ENCODE data around the gene RHAG. TPM values are rescaled to one million over a fixed set of nuclear protein-coding genes. Genes with fewer than 3 reads are reported as not detected.

RHAG gene
- total and polyA plus RNA-seq, 2 of the 8 experiments (the other 6 are each of a cell fraction or from before 2014, with no cell fraction given) = not detected

DNA sequence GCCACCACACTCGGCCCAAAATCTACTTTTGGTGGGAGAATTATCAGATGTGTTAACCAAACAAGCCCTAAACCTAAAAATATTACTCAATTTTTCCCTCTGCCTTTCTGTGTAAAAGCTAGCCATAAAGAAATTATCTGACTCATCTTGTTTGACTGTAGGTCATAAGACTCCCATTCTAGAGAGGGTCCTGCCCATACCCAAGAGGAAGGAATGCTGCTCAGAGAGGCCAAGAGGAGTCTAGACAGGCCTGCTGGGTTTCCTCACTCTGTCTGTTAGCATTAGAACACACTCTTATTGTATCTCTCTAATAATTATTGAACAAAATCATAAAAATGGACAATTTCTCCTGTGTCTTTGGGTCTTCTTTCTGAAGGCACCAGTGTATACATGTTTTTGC, 60.0 kb downstream of the RHAG start:
- Histone ChIP-seq H3K79me1 (ENCODE audit: low read depth, low read length) (no peaks in the 10 kb centered on the region), H3K27me3 (replicated peaks in 1 of 4; ENCODE audit: control insufficient read depth in 3 of 4, extremely low read depth in 1 of 4, insufficient read depth in 3 of 4, low read length in 3 of 4) (no peaks in the 10 kb centered on the region), H2BK15ac (ENCODE audit: low read length) (no peak overlapping the region), H3K4ac (replicated peaks; ENCODE audit: insufficient read length, low read depth, low read length) (no peak overlapping the region), H3K23ac (ENCODE audit: insufficient read length) (no peak overlapping the region), H2BK12ac (ENCODE audit: low read depth, low read length) (no peak overlapping the region), H3K27ac (ENCODE audit: low read depth, low read length) (no peak overlapping the region), H4K8ac (ENCODE audit: extremely low read depth, insufficient read depth, low read length) (no peak overlapping the region), H4K91ac (replicated peaks; ENCODE audit: insufficient read length, low read length) (no peak overlapping the region), H2BK5ac (ENCODE audit: low read depth, low read length) (no peak overlapping the region), H2BK120ac (replicated peaks; ENCODE audit: low read depth, low read length) (no peak overlapping the region), H2BK20ac (ENCODE audit: low read length) (no peak overlapping the region), H2AFZ (ENCODE audit: low read length) (no peak overlapping the region), H3K4me1 (replicated peaks in 1 of 4; ENCODE audit: control insufficient read depth in 3 of 4, insufficient read depth in 4 of 4, low read length in 3 of 4) (no peaks in the 10 kb centered on the region), H3K9ac (replicated peaks in 1 of 4; ENCODE audit: extremely low read depth in 1 of 4, low read depth in 3 of 4, low read length in 3 of 4) (no peak overlapping the region), H3K14ac (ENCODE audit: insufficient read length) (no peak overlapping the region), H3K36me3 (ENCODE audit: control insufficient read depth in 2 of 4, insufficient read depth in 4 of 4, low read length in 3 of 4) (no peaks in the 10 kb centered on the region), H3K4me2 (ENCODE audit: insufficient read depth in 1 of 2, low read depth in 2 of 2, low read length in 2 of 2) (no peak overlapping the region), H3K9me3 (ENCODE audit: insufficient read depth in 2 of 2, low read depth in 1 of 2, low read length in 1 of 2) (no peaks in the 10 kb centered on the region), H3K18ac (ENCODE audit: extremely low read depth, low read length) (no peak overlapping the region), H2AK5ac (ENCODE audit: low read depth, low read length) (no peak overlapping the region), H3K79me2 (ENCODE audit: control insufficient read depth in 1 of 2, insufficient read depth in 2 of 2, low read length in 2 of 2) (no peaks in the 10 kb centered on the region), H3K56ac (replicated peaks; ENCODE audit: insufficient read length, low read depth, low read length) (no peak overlapping the region), H3K23me2 (ENCODE audit: low read depth, low read length) (no peaks in the 10 kb centered on the region; the same call in 1 of the 2 replicates), H3K4me3 (ENCODE audit: extremely low read depth in 1 of 4, insufficient read depth in 2 of 4, low read depth in 3 of 4, low read length in 4 of 4) (no peak overlapping the region), H4K20me1 (replicated peaks in 1 of 2; ENCODE audit: control insufficient read depth in 1 of 2, insufficient read depth in 2 of 2, low read length in 2 of 2) (no peaks in the 10 kb centered on the region), H4K5ac (ENCODE audit: insufficient read length, low read depth, low read length) (no peak overlapping the region)
- 100% methylated on average over 1 of the region's 1 CpG; no CpG with 5 or more reads in 1 of the 2 experiments for WGBS, 2 experiments (ENCODE audit: extremely low coverage in 1 of 2, insufficient coverage in 1 of 2, insufficient read length in 1 of 2, insufficient replicate concordance in 2 of 2, low coverage in 1 of 2, low lambda C conversion rate in 2 of 2, missing lambda C conversion rate in 1 of 2)
- DNase-seq (ENCODE audit: low read depth in 1 of 2, low spot score in 2 of 2) = no peak
- ChIA-PET POLR2A (ENCODE audit: partially characterized antibody) (no interaction called here), CTCF (ENCODE audit: partially characterized antibody) (interaction anchor here (1.5 kb wide), 1 partner anchor 30 kb away, joined by 3 read pairs; no protein-coding TSS in a partner anchor)
- TF ChIP-seq JUN (IDR thresholded peaks at IDR 0.05; ENCODE audit: low read depth, low read length) = no peak
- no peak for TF ChIP-seq JUND (IDR thresholded peaks at IDR 0.05; ENCODE audit: low read length)
- no peak for TF ChIP-seq CREB1 (IDR thresholded peaks at IDR 0.05)
- TF ChIP-seq RNF2 (IDR thresholded peaks at IDR 0.05; ENCODE audit: borderline replicate concordance, low read depth, low read length, missing control alignments, poor library complexity, severe bottlenecking) = no peak
- TF ChIP-seq EP300 (IDR thresholded peaks at IDR 0.05; ENCODE audit: borderline replicate concordance in 1 of 2, low read depth in 2 of 2, low read length in 2 of 2) = no peak
- no peak for TF ChIP-seq SRF (IDR thresholded peaks at IDR 0.05; ENCODE audit: low read depth, low read length)
- FAIRE-seq = no peak
